Type B pancreatic cell (in vitro differentiated cells): ENCODE measurements around the gene OR2T4. TPM values are rescaled to one million over a fixed set of nuclear protein-coding genes. Genes with fewer than 3 reads are reported as not detected.

Experiments used
- DNase-seq: peaks from one replicate; pipeline ENCODE4 v3.0.0; 2021; ENCODE audit warnings: mixed read lengths; ENCODE audit not compliant: unreplicated experiment; ENCODE audit errors: extremely low spot score
- H3K27ac Mint-ChIP-seq: 2 replicates; pipeline ENCODE4 v1.8.0; 2021; ENCODE audit warnings: mild to moderate bottlenecking, mixed read lengths
- H3K27me3 Mint-ChIP-seq: 2 replicates; pipeline ENCODE4 v1.8.0; 2021; ENCODE audit warnings: mixed read lengths
- H3K36me3 Mint-ChIP-seq: 2 replicates; pipeline ENCODE4 v1.8.0; 2021; ENCODE audit warnings: mixed read lengths
- H3K4me1 Mint-ChIP-seq: one replicate; pipeline ENCODE4 v1.8.0; 2021; ENCODE audit warnings: mixed read lengths; ENCODE audit not compliant: unreplicated experiment
- H3K4me3 Mint-ChIP-seq: 2 replicates; pipeline ENCODE4 v1.8.0; 2021; ENCODE audit warnings: mild to moderate bottlenecking, mixed read lengths
- H3K9me3 Mint-ChIP-seq: 2 replicates; pipeline ENCODE4 v1.8.0; 2021; ENCODE audit warnings: mixed read lengths
- CTCF ChIP-seq: fragments of 200-600 bp; sonication (generic); conservative IDR thresholded peaks from 2 replicates; pipeline ENCODE4 v1.5.0; 2021; ENCODE audit warnings: antibody characterized with exemption, mild to moderate bottlenecking
- long read RNA-seq: library from polyadenylated mRNA; unstranded; transcript quantifications from one replicate; pipeline ENCODE4 v2.0.0, GENCODE V29; 2020
- total RNA-seq: library from RNA; stranded (reverse); gene quantifications from 2 replicates; pipeline ENCODE4 v1.2.1, GENCODE V29; 2021; ENCODE audit warnings: low replicate concordance

The OR2T4 gene
- not detected in 2 replicates for total RNA-seq
- long read RNA-seq: 0 reads

GRCh38 chr1:248361121-248361715, at the start of gene OR2T4:
Gene OR2T4, plus strand, starts transcription at chr1:248361665. Its CDS starts 0 bp downstream, at chr1:248361665.
- Mint-ChIP-seq H3K36me3 (no peaks in the 10 kb centered on the region), H3K4me1 (no peaks in the 10 kb centered on the region), H3K27me3 (no peaks in the 10 kb centered on the region), H3K4me3 (no peak within 1 kb of the TSS), H3K27ac (no peak within 1 kb of the TSS), H3K9me3 (peaks cover 5% of the 10 kb centered on the region)
- no peak for DNase-seq
- TF ChIP-seq CTCF: no peak

- H3K27ac Mint-ChIP-seq: no peak overlapping the region
- TF ChIP-seq CTCF: no peak
- no peaks in the 10 kb centered on the region for H3K27me3 Mint-ChIP-seq
- no peaks in the 10 kb centered on the region for H3K9me3 Mint-ChIP-seq
- H3K36me3 Mint-ChIP-seq: no peaks in the 10 kb centered on the region
- H3K4me1 Mint-ChIP-seq: no peaks in the 10 kb centered on the region
- no peak overlapping the region for H3K4me3 Mint-ChIP-seq
- DNase-seq: no peak
Measured at GRCh38 chr1:248316796-248317195, 44.7 kb upstream of the OR2T4 start.

GRCh38 chr1:248324468-248324867, 37.0 kb upstream of the OR2T4 start, which contains the start of gene OR2M7:
Gene OR2M7, minus strand, starts transcription at chr1:248324568. Its CDS starts 0 bp downstream, at chr1:248324568.
- H3K36me3 Mint-ChIP-seq: no peaks in the 10 kb centered on the region
- H3K27me3 Mint-ChIP-seq: no peaks in the 10 kb centered on the region
- peaks cover 8% of the 10 kb centered on the region for H3K9me3 Mint-ChIP-seq

GRCh38 chr1:248343451-248343850, 18.0 kb upstream of the OR2T4 start:
- no peaks in the 10 kb centered on the region for H3K9me3 Mint-ChIP-seq

More at GRCh38 chr1:248324468-248324867, 37.0 kb upstream of the OR2T4 start, which contains the start of gene OR2M7:
- H3K27ac Mint-ChIP-seq: no peak within 1 kb of the TSS
- H3K4me3 Mint-ChIP-seq: no peak within 1 kb of the TSS
- TF ChIP-seq CTCF: no peak
- H3K4me1 Mint-ChIP-seq: no peaks in the 10 kb centered on the region
- DNase-seq: no peak

GRCh38 chr1:248348475-248348874, 13.0 kb upstream of the OR2T4 start, which contains the start of gene OR14C36:
Gene OR14C36, plus strand, starts transcription at chr1:248348775. Its CDS starts 0 bp downstream, at chr1:248348775.
- TF ChIP-seq CTCF: no peak
- Mint-ChIP-seq H3K36me3 (no peaks in the 10 kb centered on the region), H3K4me1 (no peaks in the 10 kb centered on the region), H3K9me3 (peaks cover 5% of the 10 kb centered on the region), H3K4me3 (no peak within 1 kb of the TSS), H3K27ac (no peak within 1 kb of the TSS), H3K27me3 (no peaks in the 10 kb centered on the region)
- DNase-seq: no peak

More at GRCh38 chr1:248343451-248343850, 18.0 kb upstream of the OR2T4 start:
- Mint-ChIP-seq H3K27me3 (no peaks in the 10 kb centered on the region), H3K27ac (no peak overlapping the region), H3K36me3 (no peaks in the 10 kb centered on the region), H3K4me3 (no peak overlapping the region), H3K4me1 (no peaks in the 10 kb centered on the region)
- DNase-seq: no peak
- no peak for TF ChIP-seq CTCF
